ENCODE data around the gene ZNF569. TPM values are rescaled to one million over a fixed set of nuclear protein-coding genes. Genes with fewer than 3 reads are reported as not detected.

The ZNF569 gene
- total RNA-seq, 1 donor: 6.9 TPM

DNA sequence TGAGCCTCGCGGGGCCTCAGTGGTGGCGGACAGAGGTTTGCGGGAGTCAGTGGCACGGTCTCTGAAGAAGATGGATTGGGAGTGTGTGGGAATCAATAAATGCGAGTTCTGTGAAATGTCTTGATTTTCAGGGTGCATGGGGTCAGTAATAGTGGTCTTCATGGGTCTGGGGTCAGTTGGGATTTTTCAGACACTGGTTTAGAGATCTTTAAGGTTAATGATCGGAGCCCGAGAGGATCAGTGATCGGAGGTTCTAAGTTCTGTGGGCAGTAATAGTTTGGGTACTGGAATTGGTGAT is 39.9 kb upstream of the ZNF569 start:
- TF ChIP-seq CTCF (IDR thresholded peaks at IDR 0.05; ENCODE audit: extremely low read depth, low read depth, low read length): no peak
- Histone ChIP-seq H3K27ac (ENCODE audit: low read depth, low read length) (peak overlapping the region; percentile 51), H3K4me1 (ENCODE audit: insufficient read depth, low read length) (no peaks in the 10 kb centered on the region), H3K4me2 (ENCODE audit: insufficient read depth, low read length) (peak overlapping the region; percentile 92), H4K20me1 (ENCODE audit: insufficient read depth, low read length) (no peaks in the 10 kb centered on the region), H3K9me3 (ENCODE audit: low read depth, low read length) (no peaks in the 10 kb centered on the region), H2AFZ (ENCODE audit: low read length) (peak overlapping the region; percentile 99), H3K79me2 (ENCODE audit: insufficient read depth, low read length) (no peaks in the 10 kb centered on the region), H3K36me3 (ENCODE audit: insufficient read depth, low read length) (no peaks in the 10 kb centered on the region), H3K4me3 (ENCODE audit: insufficient read depth, low read length) (peak overlapping the region; percentile 79), H3K27me3 (ENCODE audit: insufficient read depth, low read length) (no peaks in the 10 kb centered on the region)
- DNase-seq (ENCODE audit: insufficient read length, low spot score, missing footprints): no peak

DNA sequence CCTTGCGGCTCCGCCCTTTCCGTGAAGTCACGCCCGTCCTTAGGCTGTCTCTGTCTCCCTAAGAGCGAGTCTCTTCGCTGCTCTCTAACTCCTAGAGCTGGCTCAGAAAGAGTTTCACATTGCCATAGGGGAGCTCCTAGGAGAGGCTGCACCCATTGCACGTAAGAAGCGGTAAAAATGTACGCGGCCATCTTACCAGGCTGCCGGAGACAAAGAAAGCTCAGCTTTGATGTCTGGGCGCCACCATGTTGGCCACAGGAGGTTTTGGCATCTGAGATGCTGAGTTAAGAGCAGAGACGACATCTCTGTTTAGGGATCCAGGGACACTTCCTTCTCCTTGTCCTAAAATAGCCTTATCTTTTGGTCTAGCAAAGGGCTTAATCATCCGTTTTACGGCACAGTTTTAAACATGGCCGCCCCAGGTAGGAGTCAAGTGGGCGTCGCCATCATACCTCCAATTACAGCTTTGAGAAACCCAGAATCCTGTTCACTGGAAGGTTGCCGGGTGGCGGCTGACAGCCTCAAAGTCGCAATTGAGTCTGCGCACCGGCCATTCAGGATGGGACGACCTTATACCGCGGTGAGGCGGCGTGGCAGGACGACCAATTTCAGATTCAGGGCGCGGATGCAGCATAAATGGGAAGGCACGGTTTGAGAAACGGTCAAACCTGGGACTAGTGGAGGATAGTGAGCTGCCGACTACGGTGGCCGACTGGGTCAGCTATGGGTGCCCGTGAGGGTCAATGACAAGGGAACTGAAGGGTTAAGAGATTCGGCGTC is 39.3 kb upstream of the ZNF569 start, which contains the start of gene ZNF793:
Gene ZNF793 (plus strand): TSS at position 553 of the 780 bp plus-strand sequence. CDS start 16,501 bp downstream, outside the sequence.
- H3K4me1 ChIP-seq (ENCODE audit: insufficient read depth, low read length): no peaks in the 10 kb centered on the region
- H3K27ac ChIP-seq (ENCODE audit: low read depth, low read length): peak within 1 kb of the TSS; percentile 51
- H2AFZ ChIP-seq (ENCODE audit: low read length): peak within 1 kb of the TSS; percentile 99
- H3K4me3 ChIP-seq (ENCODE audit: insufficient read depth, low read length): peak within 1 kb of the TSS; percentile 79
- no peaks in the 10 kb centered on the region for H4K20me1 ChIP-seq (ENCODE audit: insufficient read depth, low read length)
- no peaks in the 10 kb centered on the region for H3K79me2 ChIP-seq (ENCODE audit: insufficient read depth, low read length)
- peak; percentile 92 for DNase-seq (ENCODE audit: insufficient read length, low spot score, missing footprints)
- H3K27me3 ChIP-seq (ENCODE audit: insufficient read depth, low read length): no peaks in the 10 kb centered on the region
- no peak for TF ChIP-seq CTCF (IDR thresholded peaks at IDR 0.05; ENCODE audit: extremely low read depth, low read depth, low read length)
- peak within 1 kb of the TSS; percentile 92 for H3K4me2 ChIP-seq (ENCODE audit: insufficient read depth, low read length)
- no peaks in the 10 kb centered on the region for H3K9me3 ChIP-seq (ENCODE audit: low read depth, low read length)
- H3K36me3 ChIP-seq (ENCODE audit: insufficient read depth, low read length): no peaks in the 10 kb centered on the region

DNA sequence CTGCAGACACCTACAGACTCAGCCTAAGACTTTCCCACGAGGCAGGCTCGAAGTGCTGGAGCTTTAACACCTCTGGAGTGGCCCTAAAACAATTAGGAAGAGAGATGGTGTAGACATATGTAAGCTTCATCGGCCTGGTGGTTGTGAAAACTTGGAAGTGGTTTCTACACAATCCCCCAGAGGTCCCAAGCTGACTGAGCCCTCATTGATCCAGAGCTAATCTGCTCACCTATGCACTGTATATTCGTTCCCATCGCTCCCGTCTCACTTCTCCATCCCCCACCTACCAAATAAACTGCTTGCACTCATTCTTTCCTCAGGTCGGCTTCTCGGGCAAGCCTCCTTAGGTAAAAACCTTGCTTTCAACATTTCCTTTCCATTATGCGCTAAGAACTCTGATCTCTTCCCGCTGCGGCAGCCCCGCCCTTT is 38.7 kb upstream of the ZNF569 start:
- Histone ChIP-seq H3K4me3 (ENCODE audit: insufficient read depth, low read length) (peak overlapping the region; percentile 79), H3K4me2 (ENCODE audit: insufficient read depth, low read length) (peak overlapping the region; percentile 92), H3K79me2 (ENCODE audit: insufficient read depth, low read length) (no peaks in the 10 kb centered on the region), H3K4me1 (ENCODE audit: insufficient read depth, low read length) (no peaks in the 10 kb centered on the region), H4K20me1 (ENCODE audit: insufficient read depth, low read length) (no peaks in the 10 kb centered on the region), H3K27ac (ENCODE audit: low read depth, low read length) (peak overlapping the region; percentile 51), H3K27me3 (ENCODE audit: insufficient read depth, low read length) (no peaks in the 10 kb centered on the region), H3K36me3 (ENCODE audit: insufficient read depth, low read length) (no peaks in the 10 kb centered on the region), H2AFZ (ENCODE audit: low read length) (peak overlapping the region; percentile 99), H3K9me3 (ENCODE audit: low read depth, low read length) (no peaks in the 10 kb centered on the region)
- TF ChIP-seq CTCF (IDR thresholded peaks at IDR 0.05; ENCODE audit: extremely low read depth, low read depth, low read length): no peak
- DNase-seq (ENCODE audit: insufficient read length, low spot score, missing footprints): no peak

DNA sequence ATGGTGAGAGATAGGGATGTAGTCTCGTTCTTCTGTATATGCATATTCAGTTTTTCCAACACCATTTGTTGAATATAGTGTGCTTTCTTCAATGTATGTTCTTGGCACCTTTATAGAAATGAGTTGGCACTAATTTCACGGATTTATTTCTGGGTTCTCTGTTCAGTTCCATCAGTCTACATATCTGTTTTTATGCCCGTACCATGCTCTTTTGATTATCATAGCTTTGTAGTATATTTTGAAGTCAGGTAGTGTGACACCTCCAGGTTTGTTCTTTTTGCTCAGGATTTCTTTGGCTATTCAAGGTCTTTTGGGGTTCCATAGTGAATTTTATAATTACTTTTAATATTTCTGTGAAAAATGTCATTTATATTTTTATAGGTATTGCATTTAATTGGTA is 25.0 kb upstream of the ZNF569 start:
- no peak for TF ChIP-seq CTCF (IDR thresholded peaks at IDR 0.05; ENCODE audit: extremely low read depth, low read depth, low read length)
- H3K27me3 ChIP-seq (ENCODE audit: insufficient read depth, low read length): no peaks in the 10 kb centered on the region
- no peak overlapping the region for H2AFZ ChIP-seq (ENCODE audit: low read length)
- no peak overlapping the region for H3K4me2 ChIP-seq (ENCODE audit: insufficient read depth, low read length)
- H3K79me2 ChIP-seq (ENCODE audit: insufficient read depth, low read length): no peaks in the 10 kb centered on the region
- H4K20me1 ChIP-seq (ENCODE audit: insufficient read depth, low read length): no peaks in the 10 kb centered on the region
- no peak overlapping the region for H3K4me3 ChIP-seq (ENCODE audit: insufficient read depth, low read length)
- no peaks in the 10 kb centered on the region for H3K36me3 ChIP-seq (ENCODE audit: insufficient read depth, low read length)
- no peak overlapping the region for H3K27ac ChIP-seq (ENCODE audit: low read depth, low read length)
- H3K9me3 ChIP-seq (ENCODE audit: low read depth, low read length): peaks cover 4% of the 10 kb centered on the region
- H3K4me1 ChIP-seq (ENCODE audit: insufficient read depth, low read length): no peaks in the 10 kb centered on the region
- no peak for DNase-seq (ENCODE audit: insufficient read length, low spot score, missing footprints)
